ENCODE measurements around the gene PHOSPHO2.

The PHOSPHO2 gene

DNA sequence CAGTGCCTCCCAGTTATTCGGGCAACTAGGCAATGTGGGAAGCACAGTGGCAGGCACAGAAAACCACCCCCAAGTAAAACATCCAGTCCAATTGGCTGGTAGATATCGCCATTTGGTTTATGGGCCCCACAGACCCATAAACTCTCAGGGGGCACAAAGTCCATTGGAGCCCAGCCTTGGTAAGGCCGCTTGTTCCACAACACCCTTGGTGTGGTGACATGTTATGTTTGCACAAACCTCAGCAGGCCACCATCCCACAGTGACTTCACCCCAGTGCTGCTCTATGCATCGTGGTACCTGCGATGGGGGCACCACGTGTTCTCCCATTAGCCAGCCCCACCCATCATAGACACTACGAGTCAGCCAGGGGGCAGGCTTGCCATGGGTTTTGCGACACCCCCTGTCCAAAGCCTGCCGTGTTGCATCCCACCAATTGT, 18.5 kb downstream of the PHOSPHO2 start:
- no peak for DNase-seq (ENCODE audit: low read depth, low spot score)
- POLR2A ChIA-PET: no interaction called here
- TF ChIP-seq, protein P1, sequence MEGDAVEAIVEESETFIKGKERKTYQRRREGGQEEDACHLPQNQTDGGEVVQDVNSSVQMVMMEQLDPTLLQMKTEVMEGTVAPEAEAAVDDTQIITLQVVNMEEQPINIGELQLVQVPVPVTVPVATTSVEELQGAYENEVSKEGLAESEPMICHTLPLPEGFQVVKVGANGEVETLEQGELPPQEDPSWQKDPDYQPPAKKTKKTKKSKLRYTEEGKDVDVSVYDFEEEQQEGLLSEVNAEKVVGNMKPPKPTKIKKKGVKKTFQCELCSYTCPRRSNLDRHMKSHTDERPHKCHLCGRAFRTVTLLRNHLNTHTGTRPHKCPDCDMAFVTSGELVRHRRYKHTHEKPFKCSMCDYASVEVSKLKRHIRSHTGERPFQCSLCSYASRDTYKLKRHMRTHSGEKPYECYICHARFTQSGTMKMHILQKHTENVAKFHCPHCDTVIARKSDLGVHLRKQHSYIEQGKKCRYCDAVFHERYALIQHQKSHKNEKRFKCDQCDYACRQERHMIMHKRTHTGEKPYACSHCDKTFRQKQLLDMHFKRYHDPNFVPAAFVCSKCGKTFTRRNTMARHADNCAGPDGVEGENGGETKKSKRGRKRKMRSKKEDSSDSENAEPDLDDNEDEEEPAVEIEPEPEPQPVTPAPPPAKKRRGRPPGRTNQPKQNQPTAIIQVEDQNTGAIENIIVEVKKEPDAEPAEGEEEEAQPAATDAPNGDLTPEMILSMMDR (IDR thresholded peaks at IDR 0.05; ENCODE audit: insufficient read depth, low read length, missing control alignments): no peak
- CTCF ChIA-PET: no interaction called here
- no peak overlapping the region for H3K4me3 ChIP-seq (ENCODE audit: low read depth, low read length)

- no peak overlapping the region for H3K4me3 ChIP-seq (ENCODE audit: low read depth, low read length)
- POLR2A ChIA-PET: no interaction called here
- TF ChIP-seq, protein P1 (IDR thresholded peaks at IDR 0.05; ENCODE audit: insufficient read depth, low read length, missing control alignments): no peak
- DNase-seq (ENCODE audit: low read depth, low spot score): no peak
- CTCF ChIA-PET: no interaction called here
Measured at GRCh38 chr2:169713331-169713730, 19.1 kb downstream of the PHOSPHO2 start.

- no peak overlapping the region for H3K4me3 ChIP-seq (ENCODE audit: low read depth, low read length)
- ChIA-PET POLR2A (no interaction called here), CTCF (no interaction called here)
- TF ChIP-seq, protein P1 (IDR thresholded peaks at IDR 0.05; ENCODE audit: insufficient read depth, low read length, missing control alignments): no peak
- no peak for DNase-seq (ENCODE audit: low read depth, low spot score)
Measured at GRCh38 chr2:169714699-169715098, 20.4 kb downstream of the PHOSPHO2 start.

- ChIA-PET CTCF (interaction anchor here (1.2 kb wide), 1 partner anchor 20 kb away, joined by 3 read pairs; no protein-coding TSS in a partner anchor), POLR2A (interaction anchor here (1.2 kb wide), 1 partner anchor 9 kb away, joined by 3 read pairs; no protein-coding TSS in a partner anchor)
- peak overlapping the region; percentile 39 for H3K4me3 ChIP-seq (ENCODE audit: low read depth, low read length)
- no peak for DNase-seq (ENCODE audit: low read depth, low spot score)
- TF ChIP-seq, protein P1 (IDR thresholded peaks at IDR 0.05; ENCODE audit: insufficient read depth, low read length, missing control alignments): no peak
Measured at GRCh38 chr2:169715379-169716237, 21.3 kb downstream of the PHOSPHO2 start.

- CTCF ChIA-PET: interaction anchor here (1.2 kb wide), 1 partner anchor 19 kb away, joined by 3 read pairs; no protein-coding TSS in a partner anchor
- no peak for DNase-seq (ENCODE audit: low read depth, low spot score)
- POLR2A ChIA-PET: interaction anchor here (1.2 kb wide), 1 partner anchor 10 kb away, joined by 3 read pairs; no protein-coding TSS in a partner anchor
- H3K4me3 ChIP-seq (ENCODE audit: low read depth, low read length): no peak overlapping the region
- TF ChIP-seq, protein P1 (IDR thresholded peaks at IDR 0.05; ENCODE audit: insufficient read depth, low read length, missing control alignments): no peak
Measured at GRCh38 chr2:169716238-169716886, 22.1 kb downstream of the PHOSPHO2 start.
